HG02938 (cell line): ENCODE data around the gene SPATC1L.
"Not testable (repeated sequence)": the region's sequence is repeated elsewhere in the genome, so short reads cannot be mapped to it uniquely, and the experiment has no call there.

Source experiments
- ATAC-seq: cut with Tn5 transposase; IDR thresholded peaks from one replicate; pipeline ENCODE4 v1.9.1; 2021; ENCODE audit warnings: mild to moderate bottlenecking, moderate library complexity; ENCODE audit not compliant: unreplicated experiment

The SPATC1L gene

GRCh38 chr21:46184625-46185555, 631 bp upstream of the SPATC1L start:
- ATAC-seq = peak; percentile 23

- not testable (repeated sequence) for ATAC-seq
These were observed 836 bp downstream of the SPATC1L start for GRCh38 chr21:46183337-46183909.

DNA sequence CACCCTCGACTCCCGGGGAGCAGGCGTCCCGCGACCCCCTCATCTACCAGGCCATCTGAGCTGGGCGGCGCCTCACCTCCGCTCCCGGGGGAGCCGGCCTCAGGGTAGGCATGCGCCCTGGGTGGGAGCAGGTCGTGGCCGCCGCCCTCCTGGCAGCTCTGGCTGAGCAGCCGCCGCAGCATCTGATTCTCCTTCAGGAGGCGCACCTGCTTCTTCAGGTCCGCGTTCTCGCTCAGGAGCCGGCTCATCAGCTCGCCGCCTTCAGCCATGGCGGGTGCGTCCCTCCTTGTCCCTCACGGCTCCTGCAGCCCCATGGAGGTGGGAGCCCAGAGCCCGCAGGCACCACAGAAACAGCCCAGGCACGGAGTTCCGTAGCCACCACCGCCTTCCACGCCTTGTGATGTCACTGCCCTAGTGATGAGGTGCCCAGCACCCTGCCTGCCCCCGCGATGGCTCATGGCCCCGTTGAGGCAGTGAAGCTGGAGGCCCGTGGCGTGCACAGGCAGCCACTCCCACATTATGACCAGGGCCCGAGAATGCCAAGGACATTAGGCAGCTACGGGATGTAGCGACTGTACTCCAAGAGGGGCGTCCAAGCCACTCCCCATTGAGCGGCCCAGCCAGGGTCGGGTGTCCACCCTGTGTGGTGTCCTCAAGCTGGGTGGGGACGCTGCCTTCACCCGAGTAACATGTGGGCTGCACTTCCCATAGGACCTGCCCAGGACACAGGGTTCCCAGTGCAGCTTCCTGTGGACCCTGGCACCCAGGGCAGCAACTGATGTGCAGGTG, 1.5 kb downstream of the SPATC1L start:
- ATAC-seq = no peak

DNA sequence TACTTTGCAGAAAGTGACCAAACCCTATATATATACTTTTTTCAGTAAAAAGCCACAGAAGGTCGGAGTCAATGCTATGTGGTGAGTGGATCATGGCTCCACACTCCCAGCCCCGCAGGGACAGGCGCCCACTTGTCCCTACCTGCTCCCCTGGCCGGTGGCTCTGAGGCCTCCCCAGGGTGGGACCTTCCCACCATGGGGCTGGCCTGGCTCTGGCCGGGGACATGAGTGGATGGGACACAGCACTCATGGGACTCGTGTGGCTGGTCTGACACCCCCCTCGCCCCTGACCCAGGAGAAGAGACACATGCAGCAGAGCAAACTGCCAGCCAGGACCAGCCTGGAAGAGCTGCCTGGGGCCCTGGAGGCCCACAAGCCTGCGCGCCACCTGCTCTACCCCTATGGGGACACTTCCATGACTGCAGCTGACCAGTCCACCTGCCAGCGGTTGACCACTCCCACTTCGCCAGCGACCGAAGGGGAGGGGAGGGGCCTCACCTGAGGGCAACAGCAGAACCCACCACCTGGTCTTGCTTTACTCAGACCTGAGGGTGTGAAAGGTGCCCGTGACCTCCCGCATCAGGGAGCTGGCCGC, 2.2 kb downstream of the SPATC1L start:
- ATAC-seq = no peak

- no peak for ATAC-seq
These were observed 2.8 kb downstream of the SPATC1L start for GRCh38 chr21:46181436-46181835.

- no peak for ATAC-seq
These were observed 3.4 kb downstream of the SPATC1L start for GRCh38 chr21:46180778-46181391.

GRCh38 chr21:46180079-46180722, 4.1 kb downstream of the SPATC1L start:
- ATAC-seq = no peak

- no peak for ATAC-seq
These were observed 4.6 kb downstream of the SPATC1L start for GRCh38 chr21:46179708-46180078.

DNA sequence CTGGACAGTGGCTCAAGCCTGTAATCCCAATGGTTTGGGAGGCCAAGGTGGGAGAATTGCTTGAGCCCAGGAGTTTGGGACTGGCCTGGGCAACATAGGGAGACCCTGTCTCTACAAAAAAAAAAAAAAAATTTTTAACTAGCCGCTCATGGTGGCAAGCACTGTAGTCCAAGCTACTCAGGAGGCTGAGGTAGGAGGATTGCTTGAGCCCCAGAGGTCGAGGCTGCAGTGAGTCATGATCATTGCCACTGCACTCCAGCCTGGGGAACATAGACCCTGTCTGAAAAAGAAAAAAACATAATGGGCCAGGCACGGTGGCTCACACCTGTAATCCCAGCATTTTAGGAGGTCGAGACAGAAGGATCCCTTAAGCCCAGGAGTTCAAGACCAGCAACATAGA, 5.3 kb downstream of the SPATC1L start:
- no peak for ATAC-seq

GRCh38 chr21:46176443-46177129, 7.7 kb downstream of the SPATC1L start:
- not testable (repeated sequence) for ATAC-seq

DNA sequence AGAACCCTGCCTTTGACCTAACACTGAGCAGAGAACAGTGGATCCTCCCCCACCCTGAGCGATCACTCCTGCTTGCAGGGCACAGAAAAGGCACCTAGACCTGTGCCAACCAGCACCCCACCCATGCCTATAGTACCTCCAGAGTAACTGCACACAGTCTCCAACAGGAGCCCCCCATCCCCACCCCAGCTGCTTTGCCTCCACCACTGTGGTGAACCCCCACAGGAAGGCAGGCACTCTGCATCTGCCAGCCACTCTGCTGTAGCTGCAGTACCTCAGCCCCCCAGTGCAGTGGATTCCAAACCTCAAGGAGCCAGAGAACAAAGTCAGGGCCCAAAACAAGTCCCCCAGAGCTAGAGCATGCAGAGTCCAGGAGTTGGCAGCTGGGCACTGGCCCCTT, 10.7 kb downstream of the SPATC1L start:
- no peak for ATAC-seq

GRCh38 chr21:46172863-46173528, 11.3 kb downstream of the SPATC1L start:
- ATAC-seq = no peak

- ATAC-seq = no peak
These were observed 12.0 kb downstream of the SPATC1L start for GRCh38 chr21:46171996-46172862.

- ATAC-seq = no peak
These were observed 12.7 kb downstream of the SPATC1L start for GRCh38 chr21:46171585-46171984.

DNA sequence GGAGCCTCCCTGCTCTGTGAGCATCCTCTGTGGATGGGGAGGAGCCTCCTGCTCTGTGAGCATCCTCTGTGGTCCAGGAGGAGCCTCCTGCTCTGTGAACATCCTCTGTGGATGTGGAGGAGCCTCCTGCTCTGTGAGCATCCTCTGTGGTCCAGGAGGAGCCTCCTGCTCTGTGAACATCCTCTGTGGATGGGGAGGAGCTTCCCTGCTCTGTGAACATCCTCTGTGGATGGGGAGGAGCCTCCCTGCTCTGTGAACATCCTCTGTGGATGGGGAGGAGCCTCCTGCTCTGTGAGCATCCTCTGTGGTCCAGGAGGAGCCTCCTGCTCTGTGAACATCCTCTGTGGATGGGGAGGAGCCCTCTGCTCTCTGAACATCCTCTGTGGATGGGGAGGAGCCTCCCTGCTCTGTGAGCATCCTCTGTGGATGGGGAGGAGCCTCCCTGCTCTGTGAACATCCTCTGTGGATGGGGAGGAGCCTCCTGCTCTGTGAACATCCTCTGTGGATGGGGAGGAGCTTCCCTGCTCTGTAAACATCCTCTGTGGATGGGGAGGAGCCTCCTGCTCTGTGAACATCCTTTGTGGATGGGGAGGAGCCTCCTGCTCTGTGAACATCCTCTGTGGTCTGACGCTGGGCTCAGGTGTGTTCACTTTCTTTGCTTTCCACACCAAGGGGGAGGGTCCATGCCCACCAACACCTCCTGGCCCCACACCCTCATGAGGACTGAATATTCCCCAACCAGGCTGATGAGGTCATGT, 13.6 kb downstream of the SPATC1L start:
- ATAC-seq = not testable (repeated sequence)

DNA sequence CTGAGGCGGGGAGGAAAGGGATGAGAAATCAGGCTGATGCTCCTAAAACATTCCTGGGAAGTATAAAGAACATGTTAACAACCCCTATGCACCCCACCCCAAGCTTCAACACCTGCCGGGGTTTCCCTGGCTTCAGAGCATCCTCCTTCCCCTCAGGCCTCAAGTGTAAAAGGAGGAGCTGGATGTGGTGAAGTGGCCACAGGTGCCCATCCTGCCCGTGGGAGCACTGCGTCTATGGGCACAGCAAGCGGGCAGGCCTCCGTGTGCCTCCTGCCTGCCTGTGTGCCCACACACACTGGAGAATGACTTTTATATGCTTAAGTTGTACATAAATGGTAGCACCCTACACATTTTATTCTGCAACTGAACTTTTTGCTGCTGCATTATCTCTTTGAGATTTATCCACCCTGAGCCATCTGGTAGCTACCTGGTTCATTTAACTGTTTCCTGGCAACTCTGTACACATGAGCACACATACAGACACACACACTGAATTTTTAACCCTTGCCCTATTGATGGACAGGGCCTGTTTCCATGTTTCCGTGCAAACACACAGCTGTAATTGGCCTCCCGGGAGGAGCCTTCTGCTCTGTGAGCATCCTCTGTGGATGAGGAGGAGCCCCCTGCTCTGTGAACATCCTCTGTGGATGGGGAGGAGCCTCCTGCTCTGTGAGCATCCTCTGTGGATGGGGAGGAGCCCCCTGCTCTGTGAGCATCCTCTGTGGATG, 15.4 kb downstream of the SPATC1L start:
- ATAC-seq = no peak

- ATAC-seq = no peak
These were observed 16.0 kb downstream of the SPATC1L start for GRCh38 chr21:46168238-46168637.
